Hepatocyte (in vitro differentiated cells): ENCODE results near the gene HCST.

Experiments used
- EZH2 ChIP-seq: fragments of 200-600 bp; sonication (generic); IDR thresholded peaks from 2 replicates; pipeline ENCODE4 v1.6.1; 2016; ENCODE audit warnings: antibody characterized with exemption, mild to moderate bottlenecking, borderline replicate concordance
- EZH2phosphoT487 ChIP-seq: fragments of 200-600 bp; sonication (generic); IDR thresholded peaks from one replicate; pipeline ENCODE4 v1.6.1; 2018; ENCODE audit warnings: antibody characterized with exemption, mild to moderate bottlenecking, low read depth, moderate library complexity; ENCODE audit not compliant: unreplicated experiment, severe bottlenecking
- TF ChIP-seq, protein P1 (sequence below): fragments of 200-600 bp; sonication (generic); IDR thresholded peaks from 2 replicates; pipeline ENCODE4 v1.5.1; 2016; ENCODE audit warnings: antibody characterized with exemption, mild to moderate bottlenecking; ENCODE audit not compliant: poor library complexity

GRCh38 chr19:35928507-35928906 is 26.2 kb downstream of the HCST start:
- TF ChIP-seq, protein P1, sequence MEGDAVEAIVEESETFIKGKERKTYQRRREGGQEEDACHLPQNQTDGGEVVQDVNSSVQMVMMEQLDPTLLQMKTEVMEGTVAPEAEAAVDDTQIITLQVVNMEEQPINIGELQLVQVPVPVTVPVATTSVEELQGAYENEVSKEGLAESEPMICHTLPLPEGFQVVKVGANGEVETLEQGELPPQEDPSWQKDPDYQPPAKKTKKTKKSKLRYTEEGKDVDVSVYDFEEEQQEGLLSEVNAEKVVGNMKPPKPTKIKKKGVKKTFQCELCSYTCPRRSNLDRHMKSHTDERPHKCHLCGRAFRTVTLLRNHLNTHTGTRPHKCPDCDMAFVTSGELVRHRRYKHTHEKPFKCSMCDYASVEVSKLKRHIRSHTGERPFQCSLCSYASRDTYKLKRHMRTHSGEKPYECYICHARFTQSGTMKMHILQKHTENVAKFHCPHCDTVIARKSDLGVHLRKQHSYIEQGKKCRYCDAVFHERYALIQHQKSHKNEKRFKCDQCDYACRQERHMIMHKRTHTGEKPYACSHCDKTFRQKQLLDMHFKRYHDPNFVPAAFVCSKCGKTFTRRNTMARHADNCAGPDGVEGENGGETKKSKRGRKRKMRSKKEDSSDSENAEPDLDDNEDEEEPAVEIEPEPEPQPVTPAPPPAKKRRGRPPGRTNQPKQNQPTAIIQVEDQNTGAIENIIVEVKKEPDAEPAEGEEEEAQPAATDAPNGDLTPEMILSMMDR = no peak
- TF ChIP-seq EZH2phosphoT487 (no peak), EZH2 (no peak)
